Measurements from ENCODE around the gene RAP2A.

The RAP2A gene

GRCh38 chr13:97495678-97496077 lies 61.7 kb downstream of the RAP2A start:
- DNase-seq (ENCODE audit: low spot score), result no peak

- no peak for DNase-seq (ENCODE audit: low spot score)
These were observed 62.5 kb downstream of the RAP2A start for GRCh38 chr13:97496511-97496910.

GRCh38 chr13:97497400-97497799 lies 63.4 kb downstream of the RAP2A start:
- no peak for DNase-seq (ENCODE audit: low spot score)

- no peak for DNase-seq (ENCODE audit: low spot score)
These were observed 64.5 kb downstream of the RAP2A start for GRCh38 chr13:97498419-97498818.

GRCh38 chr13:97499181-97499580 lies 65.2 kb downstream of the RAP2A start:
- no peak for DNase-seq (ENCODE audit: low spot score)

- no peak for DNase-seq (ENCODE audit: low spot score)
These were observed 68.2 kb downstream of the RAP2A start for GRCh38 chr13:97502181-97502580.

GRCh38 chr13:97502706-97503105 lies 68.7 kb downstream of the RAP2A start:
- DNase-seq (ENCODE audit: low spot score), result no peak

GRCh38 chr13:97505017-97505416 lies 71.0 kb downstream of the RAP2A start:
- no peak for DNase-seq (ENCODE audit: low spot score)

- DNase-seq (ENCODE audit: low spot score), result no peak
These were observed 72.5 kb downstream of the RAP2A start for GRCh38 chr13:97506511-97506910.

GRCh38 chr13:97512732-97513131 lies 78.8 kb downstream of the RAP2A start:
- DNase-seq (ENCODE audit: low spot score), result no peak

GRCh38 chr13:97515643-97516042 lies 81.7 kb downstream of the RAP2A start:
- DNase-seq (ENCODE audit: low spot score), result no peak

- DNase-seq (ENCODE audit: low spot score), result no peak
These were observed 84.0 kb downstream of the RAP2A start for GRCh38 chr13:97517967-97518366.
